OCI-LY7 (cell line): ENCODE measurements around the gene BMP8B.

Source experiments
- EZH2phosphoT487 ChIP-seq: fragments of 200-600 bp; sonication (generic); IDR thresholded peaks from 2 replicates; pipeline ENCODE4 v1.6.1; 2018; ENCODE audit warnings: low read depth, borderline replicate concordance, mild to moderate bottlenecking, mixed run types, antibody characterized with exemption, low read length, moderate library complexity, mixed read lengths
- TF ChIP-seq, protein P1 (sequence below): fragments of 200-600 bp; sonication (generic); conservative IDR thresholded peaks from 2 replicates; pipeline ENCODE4 v1.5.1; 2014; ENCODE audit warnings: mild to moderate bottlenecking, antibody characterized with exemption, low read length, moderate library complexity, mixed read lengths

GRCh38 chr1:39727932-39728317, 60.7 kb downstream of the BMP8B start:
- TF ChIP-seq, protein P1, sequence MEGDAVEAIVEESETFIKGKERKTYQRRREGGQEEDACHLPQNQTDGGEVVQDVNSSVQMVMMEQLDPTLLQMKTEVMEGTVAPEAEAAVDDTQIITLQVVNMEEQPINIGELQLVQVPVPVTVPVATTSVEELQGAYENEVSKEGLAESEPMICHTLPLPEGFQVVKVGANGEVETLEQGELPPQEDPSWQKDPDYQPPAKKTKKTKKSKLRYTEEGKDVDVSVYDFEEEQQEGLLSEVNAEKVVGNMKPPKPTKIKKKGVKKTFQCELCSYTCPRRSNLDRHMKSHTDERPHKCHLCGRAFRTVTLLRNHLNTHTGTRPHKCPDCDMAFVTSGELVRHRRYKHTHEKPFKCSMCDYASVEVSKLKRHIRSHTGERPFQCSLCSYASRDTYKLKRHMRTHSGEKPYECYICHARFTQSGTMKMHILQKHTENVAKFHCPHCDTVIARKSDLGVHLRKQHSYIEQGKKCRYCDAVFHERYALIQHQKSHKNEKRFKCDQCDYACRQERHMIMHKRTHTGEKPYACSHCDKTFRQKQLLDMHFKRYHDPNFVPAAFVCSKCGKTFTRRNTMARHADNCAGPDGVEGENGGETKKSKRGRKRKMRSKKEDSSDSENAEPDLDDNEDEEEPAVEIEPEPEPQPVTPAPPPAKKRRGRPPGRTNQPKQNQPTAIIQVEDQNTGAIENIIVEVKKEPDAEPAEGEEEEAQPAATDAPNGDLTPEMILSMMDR = no peak
- TF ChIP-seq EZH2phosphoT487 = no peak
